Heart left ventricle (tissue), 13 donors: ENCODE measurements around the gene HSD17B8.
"Not testable (repeated sequence)": the region's sequence is repeated elsewhere in the genome, so short reads cannot be mapped to it uniquely, and the experiment has no call there.

ENCODE experiments used
- CTCF ChIP-seq, 12 donors: fragments of 200-600 bp; sonication (generic) in 4 of 12; IDR thresholded peaks; one replicate each; pipeline versions ENCODE4 v1.5.0 to v1.8.0; 2018 to 2022; ENCODE audit warnings: antibody characterized with exemption in 12 of 12, mild to moderate bottlenecking in 5 of 12
- POLR2A ChIP-seq, 2 donors: fragments of 450-650 bp; IDR thresholded peaks; one replicate each; pipeline ENCODE4 v1.6.1; 2017; ENCODE audit warnings: antibody characterized with exemption in 2 of 2, mild to moderate bottlenecking in 2 of 2, moderate library complexity in 2 of 2
- donor health status: ischemic (EF 13 %, LVEDD 7.1; RV severe dilation, severe dysfunction).
- donor health status: DM: no; HTN: yes; CAD: no.
- donor health status: DM: no; HTN: no; CAD: no.
- donor health status: ischemic (EF 25% LVEDD 6.9; RV normal size, moderate dysfunction).
- donor health status: ischemic (EF 25% LVEDD 5.7; RV mildly dilated, moderate dysfunction).
- donor health status: ischemic (EF 35%, LVEDD 5.7; RV mildly dilated, moderate dysfunction).
- donor health status: nonischemic (EF 11% LVEDD 7.7; RV severe dilation, severe dysfunction).
- donor health status: DM: yes; HTN: yes; CAD: no.
- donor health status: PGD.
- donor health status: ischemic (EF 29% LVEDD 5.4; RV normal size, mild dysfunction).
- donor health status: nonischemic (EF 23%, LVEDD 6.1; RV moderate dilation, normal function).

GRCh38 chr6:33226503-33227120 is 22.2 kb downstream of the HSD17B8 start:
- not testable (repeated sequence) for TF ChIP-seq CTCF, POLR2A (IDR thresholded peaks at IDR 0.05)
